HepG2 (cell line): ENCODE data around the gene HEPACAM2. TPM values are rescaled to one million over a fixed set of nuclear protein-coding genes. Genes with fewer than 3 reads are reported as not detected.
A peak's percentile ranks its signal among the peaks of the same experiment; 100 is the strongest.

Source experiments
- EHMT2 ChIP-seq: fragments of 200-600 bp; sonication (generic); IDR thresholded peaks from 2 replicates; pipeline ENCODE4 v1.7.0; 2017; ENCODE audit warnings: antibody characterized with exemption, low read depth, low read length, borderline replicate concordance
- ELF4 ChIP-seq: sonication (generic); formaldehyde crosslinking; IDR thresholded peaks from 2 replicates; pipeline ENCODE4 v1.5.0; 2020; ENCODE audit warnings: missing genetic modification reagents, mild to moderate bottlenecking, moderate library complexity, borderline replicate concordance
- IRF9 ChIP-seq: sonication (generic); formaldehyde crosslinking; IDR thresholded peaks from 2 replicates; pipeline ENCODE4 v1.8.0; 2022; ENCODE audit warnings: missing genetic modification reagents, mild to moderate bottlenecking, borderline replicate concordance
- KDM2A ChIP-seq: sonication (generic); formaldehyde crosslinking; IDR thresholded peaks from 2 replicates; pipeline ENCODE4 v1.4.0; 2020; ENCODE audit warnings: low read depth, missing genetic modification reagents, borderline replicate concordance
- KLF9 ChIP-seq: IDR thresholded peaks from 2 replicates; pipeline ENCODE4 v1.6.1; 2016; ENCODE audit warnings: low read depth
- MLXIP ChIP-seq: sonication (generic); formaldehyde crosslinking; IDR thresholded peaks from 2 replicates; pipeline ENCODE4 v1.9.0; 2021; ENCODE audit warnings: missing genetic modification reagents, borderline replicate concordance
- NBN ChIP-seq: fragments of 450-650 bp; conservative IDR thresholded peaks from 2 replicates; pipeline ENCODE4 v1.6.1; 2017
- RARG ChIP-seq: sonication (generic); formaldehyde crosslinking; IDR thresholded peaks from 2 replicates; pipeline ENCODE4 v1.4.0; 2020; ENCODE audit warnings: low read depth, mild to moderate bottlenecking, missing genetic modification reagents
- TCF7 ChIP-seq: sonication (generic); IDR thresholded peaks from 2 replicates; pipeline ENCODE4 v1.6.1; 2016; ENCODE audit warnings: antibody characterized with exemption, low read depth
- ZFP36L2 ChIP-seq: sonication (generic); formaldehyde crosslinking; IDR thresholded peaks from 2 replicates; pipeline ENCODE4 v1.4.0; 2020; ENCODE audit warnings: missing genetic modification reagents
- ZFP41 ChIP-seq: sonication (generic); formaldehyde crosslinking; IDR thresholded peaks from 2 replicates; pipeline ENCODE4 v1.4.0; 2020; ENCODE audit warnings: mild to moderate bottlenecking, missing genetic modification reagents, borderline replicate concordance
- ZNF121 ChIP-seq: sonication (generic); formaldehyde crosslinking; IDR thresholded peaks from 2 replicates; pipeline ENCODE4 v1.5.0; 2020; ENCODE audit warnings: mild to moderate bottlenecking, missing genetic modification reagents
- ZNF354B ChIP-seq: sonication (generic); formaldehyde crosslinking; IDR thresholded peaks from 2 replicates; pipeline ENCODE4 v1.8.0; 2022; ENCODE audit warnings: mild to moderate bottlenecking, missing genetic modification reagents
- ZNF660 ChIP-seq: sonication (generic); formaldehyde crosslinking; IDR thresholded peaks from 2 replicates; pipeline ENCODE4 v1.5.1; 2020; ENCODE audit warnings: mild to moderate bottlenecking, low read depth, missing genetic modification reagents, borderline replicate concordance
- ZNF670 ChIP-seq: sonication (generic); formaldehyde crosslinking; IDR thresholded peaks from 2 replicates; pipeline ENCODE4 v1.8.0; 2022; ENCODE audit warnings: mild to moderate bottlenecking, missing genetic modification reagents, borderline replicate concordance
- ZNF678 ChIP-seq: sonication (generic); formaldehyde crosslinking; IDR thresholded peaks from 2 replicates; pipeline ENCODE4 v1.4.0; 2020; ENCODE audit warnings: mild to moderate bottlenecking, missing genetic modification reagents
- ZNF720 ChIP-seq: sonication (generic); formaldehyde crosslinking; IDR thresholded peaks from 2 replicates; pipeline ENCODE4 v1.4.0; 2020; ENCODE audit warnings: missing genetic modification reagents
- ZNF766 ChIP-seq: sonication (generic); formaldehyde crosslinking; IDR thresholded peaks from 2 replicates; pipeline ENCODE4 v1.5.0; 2020; ENCODE audit warnings: missing genetic modification reagents, borderline replicate concordance
- ZSCAN30 ChIP-seq: sonication (generic); formaldehyde crosslinking; IDR thresholded peaks from 2 replicates; pipeline ENCODE4 v1.5.0; 2020; ENCODE audit warnings: mild to moderate bottlenecking, missing genetic modification reagents
- polyA plus RNA-seq, 8 experiments: library from polyadenylated mRNA; depleted of rRNA in 3 of 8; stranded (reverse) in 7 of 8; unstranded in 1 of 8; fragments of >200 nt; fragmentation: Illumina TruSeq in 4 of 8; extraction: Trizol in 4 of 8; gene quantifications; 2 replicates each; pipeline versions ENCODE4 v1.2.1 to v1.2.3, GENCODE V29; 2011 to 2016; ENCODE audit warnings: low read depth in 4 of 8, missing spikeins in 1 of 8, mixed read lengths in 1 of 8; ENCODE audit not compliant: insufficient read depth in 1 of 8
- total RNA-seq, 5 experiments: library from RNA; depleted of rRNA; stranded (reverse); fragments of >200 nt; fragmentation: Illumina TruSeq; extraction: Trizol; gene quantifications; 2 replicates each; pipeline ENCODE4 v1.2.3, GENCODE V29; 2016; ENCODE audit warnings: low read depth in 1 of 5
- TF ChIP-seq, protein P1 (sequence below): sonication (generic); formaldehyde crosslinking; IDR thresholded peaks from 2 replicates; pipeline ENCODE4 v1.4.0; 2020; ENCODE audit warnings: missing genetic modification reagents, borderline replicate concordance

HEPACAM2 gene
- total and polyA plus RNA-seq, 2 of the 13 experiments (the other 11 are each of a cell fraction or from before 2014, with no cell fraction given), result not detected

DNA sequence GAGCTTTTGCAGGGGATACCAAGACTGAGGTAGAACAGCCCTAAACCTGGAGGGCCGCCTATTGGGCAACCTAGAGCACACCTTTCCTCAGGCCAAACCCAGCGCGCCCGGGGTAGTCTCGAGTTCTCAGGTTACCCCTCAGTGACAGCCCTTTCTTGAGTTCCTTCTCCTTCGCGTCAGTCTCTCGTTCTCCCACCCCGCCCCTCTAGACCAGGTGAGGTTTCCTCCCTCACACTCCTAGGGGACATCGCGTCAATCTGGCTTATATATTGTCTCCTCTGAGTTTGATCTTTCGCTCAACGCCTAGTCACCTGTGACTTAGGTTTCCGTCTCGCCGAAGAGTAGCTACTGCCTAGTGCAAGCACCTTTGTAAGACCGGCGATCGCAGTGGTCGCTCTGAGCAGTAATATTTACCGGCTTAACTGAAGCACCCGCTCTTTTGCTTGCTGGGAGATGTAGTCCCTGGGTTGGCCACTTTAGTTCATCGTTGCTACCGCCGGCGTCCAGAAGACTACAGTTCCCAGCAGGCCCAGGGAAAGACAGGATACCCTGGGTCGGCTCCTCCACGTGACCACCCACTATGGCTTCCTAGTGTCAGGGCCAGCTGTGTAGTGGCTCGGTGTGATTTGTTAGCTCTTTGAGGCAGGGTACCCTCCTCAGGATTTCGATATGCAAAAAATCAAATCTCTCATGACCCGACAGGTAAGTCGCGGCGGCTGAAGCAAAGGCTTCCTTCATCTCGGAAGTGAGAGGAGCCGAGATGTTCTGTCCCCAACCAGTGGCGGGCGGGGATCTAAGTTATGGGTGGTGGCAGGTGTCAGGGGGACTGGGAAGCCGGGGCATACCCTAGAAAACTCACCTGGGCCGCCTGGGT lies 5.8 kb upstream of the HEPACAM2 start, which contains the start of gene VPS50 (continued):
- peak; percentile 43; the same call in 1 of the 2 replicates for TF ChIP-seq ZNF678
- no peak for TF ChIP-seq TCF7
- no peak for TF ChIP-seq ZNF720 (CRISPR knock-in tag)
- no peak; the same call in 1 of the 2 replicates for TF ChIP-seq ZNF766 (CRISPR knock-in tag)
- no peak for TF ChIP-seq ZNF354B (CRISPR knock-in tag)
- no peak for TF ChIP-seq NBN
- TF ChIP-seq ZNF660 (CRISPR knock-in tag), result no peak
- no peak for TF ChIP-seq ZFP36L2
- TF ChIP-seq KLF9 (CRISPR knock-in tag), result no peak
- TF ChIP-seq, protein P1, sequence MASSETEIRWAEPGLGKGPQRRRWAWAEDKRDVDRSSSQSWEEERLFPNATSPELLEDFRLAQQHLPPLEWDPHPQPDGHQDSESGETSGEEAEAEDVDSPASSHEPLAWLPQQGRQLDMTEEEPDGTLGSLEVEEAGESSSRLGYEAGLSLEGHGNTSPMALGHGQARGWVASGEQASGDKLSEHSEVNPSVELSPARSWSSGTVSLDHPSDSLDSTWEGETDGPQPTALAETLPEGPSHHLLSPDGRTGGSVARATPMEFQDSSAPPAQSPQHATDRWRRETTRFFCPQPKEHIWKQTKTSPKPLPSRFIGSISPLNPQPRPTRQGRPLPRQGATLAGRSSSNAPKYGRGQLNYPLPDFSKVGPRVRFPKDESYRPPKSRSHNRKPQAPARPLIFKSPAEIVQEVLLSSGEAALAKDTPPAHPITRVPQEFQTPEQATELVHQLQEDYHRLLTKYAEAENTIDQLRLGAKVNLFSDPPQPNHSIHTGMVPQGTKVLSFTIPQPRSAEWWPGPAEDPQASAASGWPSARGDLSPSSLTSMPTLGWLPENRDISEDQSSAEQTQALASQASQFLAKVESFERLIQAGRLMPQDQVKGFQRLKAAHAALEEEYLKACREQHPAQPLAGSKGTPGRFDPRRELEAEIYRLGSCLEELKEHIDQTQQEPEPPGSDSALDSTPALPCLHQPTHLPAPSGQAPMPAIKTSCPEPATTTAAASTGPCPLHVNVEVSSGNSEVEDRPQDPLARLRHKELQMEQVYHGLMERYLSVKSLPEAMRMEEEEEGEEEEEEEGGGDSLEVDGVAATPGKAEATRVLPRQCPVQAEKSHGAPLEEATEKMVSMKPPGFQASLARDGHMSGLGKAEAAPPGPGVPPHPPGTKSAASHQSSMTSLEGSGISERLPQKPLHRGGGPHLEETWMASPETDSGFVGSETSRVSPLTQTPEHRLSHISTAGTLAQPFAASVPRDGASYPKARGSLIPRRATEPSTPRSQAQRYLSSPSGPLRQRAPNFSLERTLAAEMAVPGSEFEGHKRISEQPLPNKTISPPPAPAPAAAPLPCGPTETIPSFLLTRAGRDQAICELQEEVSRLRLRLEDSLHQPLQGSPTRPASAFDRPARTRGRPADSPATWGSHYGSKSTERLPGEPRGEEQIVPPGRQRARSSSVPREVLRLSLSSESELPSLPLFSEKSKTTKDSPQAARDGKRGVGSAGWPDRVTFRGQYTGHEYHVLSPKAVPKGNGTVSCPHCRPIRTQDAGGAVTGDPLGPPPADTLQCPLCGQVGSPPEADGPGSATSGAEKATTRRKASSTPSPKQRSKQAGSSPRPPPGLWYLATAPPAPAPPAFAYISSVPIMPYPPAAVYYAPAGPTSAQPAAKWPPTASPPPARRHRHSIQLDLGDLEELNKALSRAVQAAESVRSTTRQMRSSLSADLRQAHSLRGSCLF (CRISPR knock-in tag), result no peak; the same call in 1 of the 2 replicates
- TF ChIP-seq EHMT2, result no peak
- peak; percentile 15; the same call in 1 of the 2 replicates for TF ChIP-seq ZNF670 (CRISPR knock-in tag)
- no peak for TF ChIP-seq IRF9 (CRISPR knock-in tag)
- no peak for TF ChIP-seq ZFP41 (CRISPR knock-in tag)
- no peak for TF ChIP-seq RARG (CRISPR knock-in tag)
- peak; percentile 81; the same call in 1 of the 2 replicates for TF ChIP-seq KDM2A (CRISPR knock-in tag)
- no peak for TF ChIP-seq ZSCAN30 (CRISPR knock-in tag)
- TF ChIP-seq ZNF121, result no peak
- TF ChIP-seq ELF4 (CRISPR knock-in tag), result 0 out of 2 replicates have a peak, but pooled peaks have one; percentile 51
- no peak for TF ChIP-seq MLXIP (CRISPR knock-in tag)
